Measurements from ENCODE around the gene CD38. TPM values are rescaled to one million over a fixed set of nuclear protein-coding genes. Genes with fewer than 3 reads are reported as not detected.

CD38 gene
- polyA plus RNA-seq, 1 donor (not counting 4 experiments of a cell fraction or from before 2014, with no cell fraction given) = 0.08 TPM

DNA sequence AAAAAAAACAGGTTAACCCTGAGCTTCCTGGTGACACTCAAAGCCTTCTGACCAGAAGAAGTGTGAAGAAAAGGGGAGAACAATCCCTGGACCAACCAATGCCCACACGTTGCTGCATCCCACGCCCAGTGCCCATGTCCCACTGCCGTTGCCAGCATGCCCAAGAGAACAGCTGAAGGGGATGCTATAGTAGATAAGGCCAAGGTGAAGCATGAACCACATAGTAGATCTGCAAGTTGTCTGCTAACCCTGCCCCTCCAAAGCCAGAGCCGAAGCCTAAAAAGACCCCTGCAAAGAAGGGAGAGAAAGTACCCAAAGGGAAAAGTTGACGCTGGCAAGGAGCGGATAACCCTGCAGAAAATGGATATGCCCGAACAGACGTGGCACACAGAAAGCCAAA is 11.3 kb upstream of the CD38 start:
- H4K20me1 ChIP-seq (ENCODE audit: control insufficient read depth, extremely low read depth, insufficient read depth, low read length) = no peaks in the 10 kb centered on the region
- peaks cover 4% of the 10 kb centered on the region for H3K4me1 ChIP-seq (ENCODE audit: control insufficient read depth, extremely low read depth, insufficient read depth, low read length)
- no peak overlapping the region for H3K9ac ChIP-seq (ENCODE audit: control insufficient read depth, extremely low read depth, insufficient read depth, low read length)
- dilution Hi-C loops (cut with MboI; ENCODE audit: extremely low pct_ligation_motif_present, low sequenced_read_pairs) = no loop called here
- H2AFZ ChIP-seq (ENCODE audit: control insufficient read depth, low read length) = no peak overlapping the region
- no peaks in the 10 kb centered on the region for H3K9me3 ChIP-seq (ENCODE audit: control insufficient read depth, low read depth, low read length)
- FAIRE-seq = no peak
- H3K4me2 ChIP-seq (ENCODE audit: control insufficient read depth, extremely low read depth, insufficient read depth, low read depth, low read length) = no peak overlapping the region
- no peaks in the 10 kb centered on the region for H3K9me1 ChIP-seq (ENCODE audit: control insufficient read depth, extremely low read depth, insufficient read depth, low read length)
- H3K79me2 ChIP-seq (ENCODE audit: control insufficient read depth, insufficient read depth, low read length) = no peaks in the 10 kb centered on the region
- H3K27ac ChIP-seq (ENCODE audit: control insufficient read depth, insufficient read depth, low read length) = no peak overlapping the region
- no peaks in the 10 kb centered on the region for H3K36me3 ChIP-seq (ENCODE audit: control insufficient read depth in 2 of 2, extremely low read depth in 1 of 2, insufficient read depth in 2 of 2, low read length in 2 of 2)
- no peak for TF ChIP-seq CTCF (optimal IDR thresholded peaks at IDR 0.05 in 1 of 3, IDR thresholded peaks at IDR 0.05 in 1 of 3, conservative IDR thresholded peaks at IDR 0.05 in 1 of 3; ENCODE audit: extremely low read depth in 1 of 3, insufficient read depth in 2 of 3, low read length in 3 of 3)
- H3K4me3 ChIP-seq (ENCODE audit: control insufficient read depth in 2 of 3, extremely low read depth in 1 of 3, insufficient read depth in 2 of 3, low read depth in 1 of 3, low read length in 3 of 3) = no peak overlapping the region
- peaks cover 5% of the 10 kb centered on the region for H3K27me3 ChIP-seq (ENCODE audit: control insufficient read depth, extremely low read depth, insufficient read depth, low read length)
- no peak for DNase-seq (ENCODE audit: low read depth, low spot score)

- Histone ChIP-seq H3K9ac (ENCODE audit: control insufficient read depth, extremely low read depth, insufficient read depth, low read length) (no peak overlapping the region), H4K20me1 (ENCODE audit: control insufficient read depth, extremely low read depth, insufficient read depth, low read length) (no peaks in the 10 kb centered on the region), H3K4me3 (ENCODE audit: control insufficient read depth in 2 of 3, extremely low read depth in 1 of 3, insufficient read depth in 2 of 3, low read depth in 1 of 3, low read length in 3 of 3) (no peak overlapping the region), H3K36me3 (ENCODE audit: control insufficient read depth in 2 of 2, extremely low read depth in 1 of 2, insufficient read depth in 2 of 2, low read length in 2 of 2) (no peaks in the 10 kb centered on the region), H3K9me1 (ENCODE audit: control insufficient read depth, extremely low read depth, insufficient read depth, low read length) (no peaks in the 10 kb centered on the region), H3K79me2 (ENCODE audit: control insufficient read depth, insufficient read depth, low read length) (no peaks in the 10 kb centered on the region), H3K4me1 (ENCODE audit: control insufficient read depth, extremely low read depth, insufficient read depth, low read length) (peaks cover 4% of the 10 kb centered on the region), H3K4me2 (ENCODE audit: control insufficient read depth, extremely low read depth, insufficient read depth, low read depth, low read length) (no peak overlapping the region), H3K27ac (ENCODE audit: control insufficient read depth, insufficient read depth, low read length) (no peak overlapping the region), H3K27me3 (ENCODE audit: control insufficient read depth, extremely low read depth, insufficient read depth, low read length) (peaks cover 26% of the 10 kb centered on the region), H2AFZ (ENCODE audit: control insufficient read depth, low read length) (no peak overlapping the region), H3K9me3 (ENCODE audit: control insufficient read depth, low read depth, low read length) (no peaks in the 10 kb centered on the region)
- FAIRE-seq (no peak), DNase-seq (ENCODE audit: low read depth, low spot score) (no peak)
- TF ChIP-seq CTCF (optimal IDR thresholded peaks at IDR 0.05 in 1 of 3, IDR thresholded peaks at IDR 0.05 in 1 of 3, conservative IDR thresholded peaks at IDR 0.05 in 1 of 3; ENCODE audit: extremely low read depth in 1 of 3, insufficient read depth in 2 of 3, low read length in 3 of 3) (no peak), EZH2 (IDR thresholded peaks at IDR 0.05; ENCODE audit: low read length) (no peak)
- dilution Hi-C loops (cut with MboI; ENCODE audit: extremely low pct_ligation_motif_present, low sequenced_read_pairs) = no loop called here
Observed at GRCh38 chr4:15769202-15769601, 8.9 kb upstream of the CD38 start.

Measured in keratinocyte (primary cell).